GM23338 (cell line): ENCODE results near the gene PRKAR1B. TPM values are rescaled to one million over a fixed set of nuclear protein-coding genes. Genes with fewer than 3 reads are reported as not detected.

Experiments used
- ATAC-seq: fragments of 200-7000 bp; cut with Tn5 transposase; 3 replicates; pipeline ENCODE4 v1.9.1; 2020
- DNase-seq: peaks from one replicate; pipeline ENCODE4 v3.0.0-alpha.2; 2015; ENCODE audit warnings: low spot score
- H2AFZ ChIP-seq: fragments of 200-600 bp; sonication (generic); 2 replicates; pipeline ENCODE4 v1.8.0; 2016; ENCODE audit warnings: antibody characterized with exemption, mild to moderate bottlenecking, moderate library complexity
- H3F3A ChIP-seq: fragments of 200-600 bp; sonication (generic); replicated peaks from 2 replicates; pipeline ENCODE4 v1.8.0; 2017; ENCODE audit warnings: antibody characterized with exemption, mixed run types, low read depth
- H3K27ac ChIP-seq: fragments of 200-600 bp; sonication (generic); 2 replicates; pipeline ENCODE4 v1.6.1; 2016; ENCODE audit warnings: low read depth
- H3K27me3 ChIP-seq: fragments of 200-600 bp; sonication (generic); 2 replicates; pipeline ENCODE4 v1.8.0; 2016; ENCODE audit warnings: mild to moderate bottlenecking, mixed run types, moderate library complexity; ENCODE audit not compliant: insufficient read depth
- H3K36me3 ChIP-seq: fragments of 200-600 bp; sonication (generic); 2 replicates; pipeline ENCODE4 v1.8.0; 2016; ENCODE audit warnings: mild to moderate bottlenecking; ENCODE audit not compliant: insufficient read depth
- H3K4me1 ChIP-seq: fragments of 200-600 bp; sonication (generic); 2 replicates; pipeline ENCODE4 v1.8.0; 2016; ENCODE audit warnings: mild to moderate bottlenecking, moderate library complexity; ENCODE audit not compliant: insufficient read depth
- H3K4me2 ChIP-seq: fragments of 200-600 bp; sonication (generic); 2 replicates; pipeline ENCODE4 v1.7.1; 2017; ENCODE audit warnings: mixed run types
- H3K4me3 ChIP-seq: fragments of 200-600 bp; sonication (generic); 2 replicates; pipeline ENCODE4 v1.6.1; 2016; ENCODE audit warnings: mixed run types
- H3K79me2 ChIP-seq: fragments of 200-600 bp; sonication (generic); replicated peaks from 2 replicates; pipeline ENCODE4 v1.8.0; 2017; ENCODE audit warnings: mild to moderate bottlenecking; ENCODE audit not compliant: insufficient read depth
- H3K9me2 ChIP-seq: fragments of 200-600 bp; sonication (generic); 2 replicates; pipeline ENCODE4 v1.8.0; 2017; ENCODE audit not compliant: insufficient read depth
- H4K20me1 ChIP-seq: fragments of 200-600 bp; sonication (generic); replicated peaks from 2 replicates; pipeline ENCODE4 v1.8.0; 2017; ENCODE audit warnings: mild to moderate bottlenecking; ENCODE audit not compliant: insufficient read depth
- H3K27ac Mint-ChIP-seq: 2 replicates; pipeline ENCODE4 v1.8.0; 2020; ENCODE audit warnings: inconsistent platforms, mild to moderate bottlenecking, moderate library complexity, mixed read lengths
- H3K27me3 Mint-ChIP-seq: 3 replicates; pipeline ENCODE4 v1.8.0; 2022; ENCODE audit warnings: low read depth, mild to moderate bottlenecking, moderate library complexity, mixed read lengths, inconsistent platforms; ENCODE audit not compliant: insufficient read depth, poor library complexity
- H3K36me3 Mint-ChIP-seq: 3 replicates; pipeline ENCODE4 v1.8.0; 2021; ENCODE audit warnings: low read depth, mild to moderate bottlenecking, inconsistent platforms, moderate library complexity, mixed read lengths
- H3K4me1 Mint-ChIP-seq: 3 replicates; pipeline ENCODE4 v1.8.0; 2020; ENCODE audit warnings: mild to moderate bottlenecking, inconsistent platforms, mixed read lengths
- H3K4me3 Mint-ChIP-seq: 3 replicates; pipeline ENCODE4 v1.8.0; 2021; ENCODE audit warnings: moderate library complexity, mild to moderate bottlenecking, inconsistent platforms, mixed read lengths
- H3K9me3 Mint-ChIP-seq: 3 replicates; pipeline ENCODE4 v1.8.0; 2020; ENCODE audit warnings: moderate library complexity, mild to moderate bottlenecking, inconsistent platforms, mixed read lengths
- CREB1 ChIP-seq: fragments of 250-450 bp; sonication (Bioruptor Pico); IDR thresholded peaks from 2 replicates; pipeline ENCODE4 v1.5.0; 2020; ENCODE audit warnings: low read depth, mild to moderate bottlenecking, moderate library complexity
- CTCF ChIP-seq, 2 experiments: fragments of 200-600 bp in 1 of 2; sonication (generic) in 1 of 2; conservative IDR thresholded peaks; 2 replicates each; pipeline versions ENCODE4 v1.5.1 to v1.6.1; 2016 to 2017; ENCODE audit warnings: antibody characterized with exemption in 2 of 2, low read depth in 2 of 2, mild to moderate bottlenecking in 2 of 2, moderate library complexity in 1 of 2
- ETS1 ChIP-seq: IDR thresholded peaks from 2 replicates; pipeline ENCODE4 v1.6.1; 2016; ENCODE audit warnings: antibody characterized with exemption
- EZH2 ChIP-seq: fragments of 200-600 bp; sonication (generic); IDR thresholded peaks from one replicate; pipeline ENCODE4 v1.8.0; 2017; ENCODE audit warnings: antibody characterized with exemption, mild to moderate bottlenecking, low read depth; ENCODE audit not compliant: unreplicated experiment
- EZH2phosphoT487 ChIP-seq: fragments of 200-600 bp; sonication (generic); IDR thresholded peaks from one replicate; pipeline ENCODE4 v1.8.1; 2018; ENCODE audit warnings: antibody characterized with exemption; ENCODE audit not compliant: unreplicated experiment
- JUNB ChIP-seq: IDR thresholded peaks from one replicate; pipeline ENCODE4 v1.6.1; 2016; ENCODE audit warnings: antibody characterized with exemption; ENCODE audit not compliant: unreplicated experiment
- NANOG ChIP-seq: IDR thresholded peaks from 2 replicates; pipeline ENCODE4 v1.6.1; 2016; ENCODE audit warnings: antibody characterized with exemption, borderline replicate concordance
- POLR2AphosphoS5 ChIP-seq: IDR thresholded peaks from 2 replicates; pipeline ENCODE4 v1.6.1; 2016; ENCODE audit warnings: antibody characterized with exemption, low read depth
- REST ChIP-seq: IDR thresholded peaks from one replicate; pipeline ENCODE4 v1.6.1; 2018; ENCODE audit warnings: antibody characterized with exemption; ENCODE audit not compliant: unreplicated experiment
- STAT1 ChIP-seq: IDR thresholded peaks from one replicate; pipeline ENCODE4 v1.6.1; 2016; ENCODE audit warnings: antibody characterized with exemption; ENCODE audit not compliant: unreplicated experiment
- ZNF114 ChIP-seq: fragments of 250-450 bp; sonication (Bioruptor Pico); IDR thresholded peaks from 2 replicates; pipeline ENCODE4 v1.5.0; 2020; ENCODE audit warnings: mild to moderate bottlenecking, moderate library complexity
- ZNF331 ChIP-seq: fragments of 250-450 bp; sonication (Bioruptor Pico); IDR thresholded peaks from 2 replicates; pipeline ENCODE4 v1.5.0; 2020; ENCODE audit warnings: low read depth, mild to moderate bottlenecking, moderate library complexity
- ZNF462 ChIP-seq: fragments of 250-450 bp; sonication (Bioruptor Pico); IDR thresholded peaks from 2 replicates; pipeline ENCODE4 v1.5.0; 2020; ENCODE audit warnings: mild to moderate bottlenecking, moderate library complexity
- polyA plus RNA-seq: library from polyadenylated mRNA; unstranded; fragments of >200 nt; fragmentation: Nextera tagmentation; extraction: Ambion mirVana; gene quantifications from 2 replicates; pipeline ENCODE4 v1.2.1, GENCODE V29; 2016
- total RNA-seq: library from RNA; depleted of rRNA; stranded (reverse); fragments of >200 nt; shearing (Covaris generic); gene quantifications from 2 replicates; pipeline ENCODE4 v1.2.3, GENCODE V29; 2014

The PRKAR1B gene
- total and polyA plus RNA-seq, 2 experiments from 2014 or later: 35.7 to 36.7 TPM

GRCh38 chr7:524800-525199, 202.3 kb downstream of the PRKAR1B start:
- Histone ChIP-seq H3K79me2 (no peaks in the 10 kb centered on the region), H3K4me1 (peaks cover 9% of the 10 kb centered on the region; the same call in 1 of the 2 replicates), H3K27me3 (peaks cover 52% of the 10 kb centered on the region), H3K36me3 (no peaks in the 10 kb centered on the region), H3K4me3 (no peak overlapping the region), H4K20me1 (no peaks in the 10 kb centered on the region; the same call in 1 of the 2 replicates), H3K9me2 (peaks cover 7% of the 10 kb centered on the region; the same call in 1 of the 2 replicates), H3K4me2 (no peak overlapping the region), H2AFZ (no peak overlapping the region), H3K27ac (no peak overlapping the region), H3F3A (no peaks in the 10 kb centered on the region)
- Mint-ChIP-seq H3K9me3 (no peaks in the 10 kb centered on the region), H3K36me3 (no peaks in the 10 kb centered on the region; the same call in 2 of the 3 replicates), H3K27ac (no peak overlapping the region), H3K4me1 (peaks cover 5% of the 10 kb centered on the region; the same call in 1 of the 3 replicates), H3K4me3 (no peak overlapping the region), H3K27me3 (peaks cover 37% of the 10 kb centered on the region)
- ATAC-seq: no peak
- DNase-seq: no peak
- TF ChIP-seq ZNF462 (CRISPR knock-in tag): no peak
- no peak for TF ChIP-seq CREB1 (CRISPR knock-in tag)
- TF ChIP-seq ZNF114 (CRISPR knock-in tag): no peak
- TF ChIP-seq ZNF331 (CRISPR knock-in tag): no peak
- no peak for TF ChIP-seq STAT1
- TF ChIP-seq NANOG: no peak
- TF ChIP-seq POLR2AphosphoS5: no peak
- no peak for TF ChIP-seq CTCF (conservative IDR thresholded peaks at IDR 0.05; ENCODE audit: low read depth in 2 of 2)
- TF ChIP-seq REST: no peak
- TF ChIP-seq EZH2: no peak
- TF ChIP-seq ETS1: no peak
- TF ChIP-seq EZH2phosphoT487: no peak
- no peak for TF ChIP-seq JUNB
